DMS153 treated with DMSO at 0.1 percent for 48 hours (cell line): ENCODE data around the gene CHST1.

Source experiments
- DNase-seq: peaks from one replicate; lab custom pipeline; 2025; ENCODE audit not compliant: unreplicated experiment; lab: John Stamatoyannopoulos, UW

CHST1 gene

GRCh38 chr11:45675646-45676045 lies 10.2 kb upstream of the CHST1 start:
- no peak for DNase-seq

DNA sequence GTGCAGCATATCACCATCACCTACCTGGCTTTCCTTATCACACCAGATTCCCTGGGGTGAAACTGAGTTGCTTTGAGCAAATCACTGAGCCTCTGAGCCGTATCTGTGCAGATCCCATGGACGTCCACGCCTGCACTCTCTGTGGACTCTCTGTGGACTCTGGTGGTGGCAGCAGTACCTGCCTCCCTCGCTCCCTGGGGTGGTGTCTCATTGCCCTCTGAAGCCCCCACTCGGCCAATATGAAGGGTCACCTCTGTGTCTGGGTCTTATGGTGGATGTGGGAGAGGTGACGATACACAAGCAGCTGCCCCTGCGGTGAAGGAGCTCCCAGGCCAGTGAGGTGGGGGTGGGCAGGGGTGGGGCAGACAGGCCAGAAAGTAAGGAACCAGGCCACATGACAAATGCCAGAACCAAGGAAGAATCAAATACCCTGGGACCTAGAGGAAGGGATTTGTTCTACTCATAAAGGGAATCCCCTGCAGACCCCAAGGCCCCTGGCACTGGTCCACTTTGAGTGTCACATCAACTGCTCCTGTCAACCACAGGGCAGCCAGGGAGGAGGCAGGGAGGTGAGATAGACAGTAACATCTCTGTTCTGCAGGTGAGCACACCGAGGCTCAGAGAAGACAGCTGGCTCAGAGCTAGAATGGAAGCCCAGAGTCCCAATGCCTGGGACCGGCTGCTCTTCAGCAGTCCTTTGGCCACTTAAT lies 9.2 kb upstream of the CHST1 start:
- no peak for DNase-seq

DNA sequence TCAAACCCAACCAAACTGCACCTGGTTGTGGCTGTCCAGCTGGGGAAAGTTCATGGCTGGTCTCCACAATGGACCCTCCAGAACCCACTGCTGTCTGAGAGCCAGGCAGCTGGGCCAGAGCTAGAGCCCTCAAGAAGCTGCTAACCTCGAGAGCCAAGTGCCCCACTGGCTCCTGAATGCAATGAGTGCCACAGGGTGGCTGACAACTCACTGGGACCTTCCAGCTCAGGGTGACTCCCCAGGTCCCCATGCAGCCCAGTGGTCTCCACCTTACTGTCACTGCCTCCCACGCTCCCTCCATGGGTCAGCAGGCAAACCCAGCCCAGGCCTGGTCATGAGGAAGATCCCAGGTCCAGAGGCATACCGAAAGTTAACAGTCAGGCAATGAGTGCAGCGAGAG lies 8.0 kb upstream of the CHST1 start:
- no peak for DNase-seq

DNA sequence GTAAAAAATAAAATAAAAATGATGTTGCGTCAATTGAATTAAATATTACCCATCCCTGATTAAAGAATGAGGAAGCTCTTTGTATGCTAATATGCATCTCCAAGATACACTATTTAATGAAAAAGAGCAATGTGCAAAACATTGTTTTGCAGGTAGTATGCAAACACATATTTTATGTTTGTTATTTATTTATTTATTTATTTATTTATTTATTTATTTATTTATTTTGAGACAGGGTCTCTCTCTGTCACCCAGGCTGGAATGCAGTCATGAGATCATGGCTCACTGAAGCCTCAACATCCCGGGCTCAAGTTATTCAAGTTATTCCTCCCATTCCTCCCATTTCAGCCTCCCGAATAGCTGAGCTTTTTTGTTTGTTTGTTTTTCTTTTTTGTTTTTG lies 7.2 kb upstream of the CHST1 start:
- no peak for DNase-seq

- DNase-seq: no peak
Observed at GRCh38 chr11:45671246-45672171, 6.1 kb upstream of the CHST1 start.

GRCh38 chr11:45670386-45671135 lies 5.1 kb upstream of the CHST1 start:
- no peak for DNase-seq

- DNase-seq: no peak
Observed at GRCh38 chr11:45669956-45670355, 4.5 kb upstream of the CHST1 start.

- DNase-seq: no peak
Observed at GRCh38 chr11:45669146-45669545, 3.7 kb upstream of the CHST1 start.

DNA sequence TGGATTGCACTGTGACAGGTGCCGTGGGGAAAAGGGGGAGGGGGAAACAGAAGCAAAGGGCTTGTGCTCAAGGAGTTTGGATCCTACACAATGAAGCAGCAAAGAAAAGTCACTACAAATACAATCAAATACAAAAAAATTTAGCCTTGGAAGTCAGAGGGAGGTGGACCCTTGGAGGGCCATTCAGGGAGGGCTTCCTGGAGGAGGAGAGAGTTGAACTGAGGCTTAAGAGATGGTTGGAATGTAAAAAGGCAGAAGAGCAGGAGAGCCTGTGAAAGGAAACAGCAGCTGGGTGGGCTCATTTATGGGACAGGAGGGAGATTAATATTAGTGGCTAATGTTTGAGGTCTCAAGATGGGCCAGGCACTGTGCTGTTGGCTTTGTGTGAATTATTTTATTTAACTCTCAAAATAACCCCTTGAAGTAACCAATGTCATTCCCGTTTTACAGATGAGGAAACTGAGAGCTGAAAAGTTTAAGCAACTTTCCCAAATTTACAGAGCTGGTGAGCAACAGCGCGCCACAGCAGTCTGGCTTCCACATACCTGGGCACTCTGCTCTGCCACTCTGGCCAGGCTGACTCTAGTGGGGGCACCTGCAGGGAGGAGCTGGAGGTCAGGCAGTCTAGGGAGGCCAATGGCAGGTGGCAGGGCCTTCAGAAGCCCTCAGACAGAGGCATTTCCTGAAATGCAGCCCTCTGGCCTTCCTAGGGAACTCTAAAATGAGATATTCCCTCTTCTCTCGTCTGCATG lies 2.7 kb upstream of the CHST1 start:
- no peak for DNase-seq

DNA sequence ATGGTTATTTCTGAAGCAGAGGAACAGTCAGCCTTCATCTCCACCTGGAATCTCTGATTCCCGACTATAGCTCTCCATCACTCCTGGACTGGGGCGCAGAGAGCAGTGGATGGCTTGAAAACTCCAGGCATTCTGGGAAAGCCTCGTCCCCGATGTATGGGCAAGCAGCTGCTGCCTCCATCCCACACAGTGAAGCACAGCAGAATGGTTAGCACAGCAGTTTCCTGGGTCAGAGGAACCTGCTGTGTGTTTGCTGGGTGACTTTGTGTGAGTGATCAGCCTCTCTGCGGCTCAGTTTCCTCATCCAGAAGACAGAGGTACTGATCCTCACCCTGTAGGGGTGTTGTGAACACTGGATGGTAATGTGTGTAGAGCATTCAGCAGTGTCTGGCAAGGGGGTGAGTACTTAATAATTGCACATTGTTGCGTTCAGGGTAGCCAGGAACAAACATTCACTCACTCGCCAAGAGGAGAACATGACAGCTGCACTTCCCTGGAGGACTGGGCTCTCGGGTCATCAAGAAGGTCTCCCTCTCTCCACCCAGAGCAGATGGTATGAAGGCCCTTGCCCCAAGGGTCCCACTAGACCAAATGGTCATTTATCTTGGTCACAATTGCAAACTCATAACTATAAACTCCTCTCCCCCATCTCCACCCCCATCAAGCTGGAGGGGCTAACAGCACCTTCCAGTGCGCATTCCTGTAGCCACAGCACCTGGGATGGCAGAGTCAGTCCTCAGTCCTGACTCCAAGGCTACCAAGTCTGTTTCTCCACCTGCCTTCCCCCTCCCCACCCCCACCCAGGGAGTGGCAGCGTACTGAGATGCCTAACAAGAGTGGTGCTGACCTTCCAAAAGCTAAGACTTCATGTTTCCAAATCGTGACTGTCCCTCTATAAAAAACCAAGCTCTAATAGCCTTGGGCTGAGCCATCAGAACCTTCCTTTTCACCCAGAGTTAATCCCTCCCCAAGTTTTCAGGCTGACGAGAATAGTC lies 1.5 kb upstream of the CHST1 start:
- no peak for DNase-seq

DNA sequence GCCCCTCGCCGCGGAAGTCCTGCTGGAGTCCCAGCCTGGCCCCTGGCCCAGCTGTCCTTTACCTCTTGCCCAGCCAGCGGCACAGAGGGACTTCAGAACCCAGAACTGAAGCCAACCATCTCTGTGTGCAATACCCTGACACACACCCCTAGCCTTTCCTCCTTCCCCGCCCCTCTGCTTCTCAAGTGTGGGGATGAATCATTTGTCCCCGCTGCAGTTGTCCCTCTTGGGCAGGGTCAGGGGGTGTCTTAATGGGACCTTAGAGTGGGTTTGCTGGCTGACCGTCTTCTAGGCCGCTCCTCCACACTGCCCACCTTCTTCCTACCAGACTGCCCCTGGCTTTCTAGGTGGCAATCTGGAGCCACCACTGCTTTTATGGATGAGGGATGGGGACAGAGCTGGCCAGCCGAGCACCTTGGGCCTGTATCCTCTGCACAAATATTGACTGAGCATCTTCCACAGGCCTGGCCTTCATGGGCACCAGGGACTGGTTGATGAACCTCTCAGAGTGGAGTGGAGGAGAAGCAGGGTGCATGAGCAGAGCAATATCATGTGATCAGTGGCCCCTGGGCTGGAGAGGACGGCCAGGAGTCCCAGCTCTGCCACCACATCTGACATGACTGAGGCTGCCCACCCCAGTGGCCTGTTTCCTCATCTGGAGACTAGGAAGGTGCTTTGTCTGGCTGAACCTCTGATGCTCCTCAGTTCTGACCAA lies 668 bp upstream of the CHST1 start:
- no peak for DNase-seq

DNA sequence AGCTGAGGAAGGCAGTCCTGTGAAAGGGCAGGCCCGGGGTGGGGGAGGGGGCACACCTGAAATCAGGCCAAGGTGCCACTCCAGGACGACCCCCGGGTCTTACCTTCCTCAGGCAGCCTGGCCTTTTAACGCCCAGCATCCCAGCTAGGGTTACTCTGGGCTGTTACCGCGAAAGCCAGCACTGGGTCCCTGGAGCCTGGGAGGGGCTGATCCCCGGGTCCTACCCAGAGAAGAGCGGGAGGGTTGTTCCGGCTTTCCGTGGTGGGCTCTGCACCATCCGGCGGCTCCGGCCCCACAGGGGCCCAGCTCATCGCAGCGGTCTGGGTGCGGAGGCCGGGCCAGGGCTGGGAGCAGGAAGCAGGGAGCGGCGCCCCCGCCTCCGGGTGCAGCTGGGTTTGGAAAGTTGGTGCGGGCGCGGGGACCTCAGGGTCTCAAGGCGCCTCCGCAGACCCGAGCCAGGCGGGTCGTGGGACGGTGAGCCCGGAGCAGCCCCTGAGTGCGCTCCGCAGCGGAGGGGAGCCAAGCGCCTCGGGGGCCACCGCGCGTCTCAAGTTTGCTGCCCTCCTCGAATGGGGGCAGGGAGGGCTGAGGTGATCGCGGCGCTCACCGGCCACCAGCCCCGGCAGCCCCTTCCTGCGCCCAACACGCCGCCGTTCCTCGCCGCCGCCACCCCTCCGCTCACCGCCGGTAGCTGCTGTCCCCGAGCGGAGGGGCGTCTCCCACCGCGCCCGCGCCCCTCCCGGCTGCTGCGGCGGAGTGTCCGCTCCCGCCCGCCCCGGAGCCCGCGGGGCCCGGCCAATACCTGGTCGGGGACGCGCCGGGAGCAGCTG lies 831 bp downstream of the CHST1 start:
- no peak for DNase-seq

DNA sequence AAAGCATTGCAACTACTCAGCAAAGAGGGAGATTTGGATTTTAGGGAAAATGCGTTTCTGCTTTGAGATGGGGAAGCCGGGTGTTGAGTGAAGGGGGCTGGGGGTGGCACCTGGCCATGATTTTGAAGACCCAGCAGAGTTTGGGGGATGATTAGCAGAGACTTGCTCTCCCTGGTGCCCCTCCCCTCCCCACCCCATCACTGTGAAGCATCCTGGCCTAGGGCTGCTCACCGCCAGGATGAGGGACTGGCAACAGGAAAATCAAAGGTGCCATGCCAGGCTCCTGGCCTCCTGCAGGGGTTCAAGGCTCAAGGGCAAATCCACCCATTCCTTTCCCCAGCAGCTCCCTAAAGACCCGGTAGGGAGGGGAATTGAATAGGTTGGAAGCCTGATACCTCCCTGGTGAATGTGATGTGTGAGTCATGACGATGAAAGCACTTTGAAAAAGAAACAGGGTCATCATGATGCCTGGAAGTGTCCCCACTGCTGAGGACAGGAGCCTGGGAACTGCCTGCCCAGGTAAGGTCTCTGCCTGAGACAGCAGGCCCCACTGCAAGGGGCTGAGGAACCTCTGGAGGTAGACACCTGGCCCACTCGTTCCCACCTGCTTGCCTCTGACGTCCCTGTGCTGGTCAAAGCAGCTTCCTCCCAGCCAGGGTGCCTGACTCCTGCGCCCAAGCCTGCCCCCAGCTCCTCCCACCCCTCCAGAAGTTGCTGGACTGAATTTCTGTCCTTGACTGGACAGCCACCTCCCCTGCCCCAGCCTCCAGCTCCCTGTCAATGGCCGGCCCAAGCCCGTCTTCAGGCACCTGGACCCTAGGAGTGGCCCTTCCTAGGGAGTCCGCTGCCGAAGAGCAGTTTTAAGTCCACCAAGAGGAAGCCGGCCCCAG lies 1.7 kb downstream of the CHST1 start:
- DNase-seq: no peak

- no peak for DNase-seq
Observed at GRCh38 chr11:45662665-45663485, 2.5 kb downstream of the CHST1 start.

DNA sequence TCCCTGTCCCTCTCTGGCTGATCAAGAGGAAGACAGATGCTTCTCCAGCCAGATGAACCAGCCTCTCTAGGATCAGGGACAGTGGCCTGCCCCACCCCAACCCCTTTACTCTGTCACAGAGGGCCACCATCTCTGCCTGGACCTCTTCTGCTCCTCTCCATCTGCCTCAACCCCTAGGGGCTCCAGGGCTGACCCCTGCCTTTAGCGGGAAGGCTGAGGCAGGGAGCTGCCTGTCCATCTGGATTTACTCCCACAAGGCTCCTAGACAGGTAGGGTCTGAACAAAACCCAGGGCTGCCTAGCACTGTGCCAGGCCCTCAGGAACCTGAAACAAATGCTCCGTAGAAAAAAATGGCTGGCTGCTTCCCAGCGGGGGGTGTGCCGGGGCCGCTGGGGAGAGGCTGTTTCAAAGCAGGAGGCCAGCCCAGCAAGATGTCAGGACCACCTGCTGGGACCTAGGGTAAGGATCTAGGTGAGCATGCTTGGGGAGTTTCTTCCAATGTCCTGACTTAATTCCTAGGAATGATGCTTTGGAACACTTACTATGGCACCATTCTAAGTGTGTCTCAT lies 3.2 kb downstream of the CHST1 start:
- DNase-seq: no peak

- DNase-seq: no peak
Observed at GRCh38 chr11:45661439-45662055, 3.9 kb downstream of the CHST1 start.
